ENCODE data around the gene LTO1. TPM values are rescaled to one million over a fixed set of nuclear protein-coding genes. Genes with fewer than 3 reads are reported as not detected.

The LTO1 gene
- total RNA-seq, 6 experiments from 2014 or later: 23.2 to 28.5 (median 25.6) TPM

DNA sequence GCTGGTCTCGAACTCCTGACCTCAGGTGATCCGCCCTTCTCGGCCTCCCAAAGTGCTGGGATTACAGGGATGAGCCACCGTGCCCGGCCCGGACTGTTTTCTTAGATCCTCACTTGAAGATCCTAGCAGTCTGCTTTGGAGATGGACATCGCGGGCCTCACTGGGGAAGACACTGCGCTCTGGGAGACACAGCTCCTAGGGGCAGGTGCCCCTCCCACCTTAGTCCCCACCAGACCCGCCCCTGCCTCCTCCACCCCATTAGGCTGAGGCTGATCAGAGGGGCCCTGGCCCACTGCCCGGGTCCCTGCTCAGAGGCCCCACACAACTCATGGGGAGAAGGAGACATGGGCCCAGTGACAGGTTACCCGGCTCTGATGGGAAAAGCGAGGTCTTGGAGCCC, 11.3 kb upstream of the LTO1 start:
- DNase-seq: no peak
- peaks cover 4% of the 10 kb centered on the region for H3K27me3 Mint-ChIP-seq (ENCODE audit: insufficient read depth)
- H3K4me1 Mint-ChIP-seq (ENCODE audit: low read depth): peaks cover 18% of the 10 kb centered on the region
- no peak overlapping the region for H3K27ac Mint-ChIP-seq
- no peaks in the 10 kb centered on the region for H3K36me3 Mint-ChIP-seq (ENCODE audit: low read depth)
- TF ChIP-seq, protein P1, sequence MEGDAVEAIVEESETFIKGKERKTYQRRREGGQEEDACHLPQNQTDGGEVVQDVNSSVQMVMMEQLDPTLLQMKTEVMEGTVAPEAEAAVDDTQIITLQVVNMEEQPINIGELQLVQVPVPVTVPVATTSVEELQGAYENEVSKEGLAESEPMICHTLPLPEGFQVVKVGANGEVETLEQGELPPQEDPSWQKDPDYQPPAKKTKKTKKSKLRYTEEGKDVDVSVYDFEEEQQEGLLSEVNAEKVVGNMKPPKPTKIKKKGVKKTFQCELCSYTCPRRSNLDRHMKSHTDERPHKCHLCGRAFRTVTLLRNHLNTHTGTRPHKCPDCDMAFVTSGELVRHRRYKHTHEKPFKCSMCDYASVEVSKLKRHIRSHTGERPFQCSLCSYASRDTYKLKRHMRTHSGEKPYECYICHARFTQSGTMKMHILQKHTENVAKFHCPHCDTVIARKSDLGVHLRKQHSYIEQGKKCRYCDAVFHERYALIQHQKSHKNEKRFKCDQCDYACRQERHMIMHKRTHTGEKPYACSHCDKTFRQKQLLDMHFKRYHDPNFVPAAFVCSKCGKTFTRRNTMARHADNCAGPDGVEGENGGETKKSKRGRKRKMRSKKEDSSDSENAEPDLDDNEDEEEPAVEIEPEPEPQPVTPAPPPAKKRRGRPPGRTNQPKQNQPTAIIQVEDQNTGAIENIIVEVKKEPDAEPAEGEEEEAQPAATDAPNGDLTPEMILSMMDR (IDR thresholded peaks at IDR 0.05): no peak
- no peaks in the 10 kb centered on the region for H3K9me3 Mint-ChIP-seq
- no peak overlapping the region for H3K4me3 Mint-ChIP-seq

DNA sequence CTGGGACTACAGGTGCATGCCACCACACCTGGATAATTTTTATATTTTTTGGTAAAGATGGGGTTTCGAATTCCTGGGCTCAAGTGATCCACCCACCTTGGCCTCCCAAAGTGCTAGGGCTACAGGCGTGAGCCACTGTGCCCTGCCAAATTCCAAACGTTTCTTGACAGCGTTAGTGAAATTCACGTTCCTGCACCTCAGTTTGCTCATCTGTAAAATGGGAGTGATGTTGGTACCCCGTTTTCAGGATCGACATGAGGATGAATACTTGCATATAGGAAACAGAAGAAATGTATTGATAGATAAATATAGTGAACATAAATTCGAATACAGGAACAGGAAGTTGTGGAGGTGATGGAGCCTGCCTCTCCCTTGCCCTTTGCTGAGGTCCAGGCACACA, 10.2 kb upstream of the LTO1 start:
- no peak overlapping the region for H3K4me3 Mint-ChIP-seq
- no peak overlapping the region for H3K27ac Mint-ChIP-seq

DNA sequence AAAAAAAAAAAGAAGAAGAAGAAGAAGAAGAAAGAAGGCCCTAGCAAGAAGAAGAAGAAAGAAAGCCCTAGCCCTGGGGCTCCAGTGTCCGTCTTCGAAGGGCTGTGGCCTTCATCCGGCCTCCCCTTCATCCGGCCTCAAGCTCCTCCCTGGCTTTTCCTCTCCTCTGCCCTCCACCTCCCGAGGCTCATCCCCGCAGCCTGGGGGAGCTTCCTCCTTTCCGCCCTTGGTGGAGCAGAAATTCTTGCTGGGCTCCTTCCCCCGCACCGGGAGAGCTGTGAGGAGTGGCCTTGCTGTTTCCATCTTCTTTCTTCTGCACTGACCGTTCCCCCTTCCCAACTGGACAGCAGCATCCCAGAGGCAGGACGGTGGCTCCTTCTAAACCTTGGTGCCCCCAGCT, 9.5 kb upstream of the LTO1 start:
- no peaks in the 10 kb centered on the region for H3K36me3 Mint-ChIP-seq (ENCODE audit: low read depth)
- no peak overlapping the region for H3K4me3 Mint-ChIP-seq
- no peak for DNase-seq
- H3K27ac Mint-ChIP-seq: no peak overlapping the region
- H3K4me1 Mint-ChIP-seq (ENCODE audit: low read depth): peaks cover 18% of the 10 kb centered on the region
- peaks cover 4% of the 10 kb centered on the region for H3K27me3 Mint-ChIP-seq (ENCODE audit: insufficient read depth)
- H3K9me3 Mint-ChIP-seq: no peaks in the 10 kb centered on the region
- TF ChIP-seq, protein P1 (IDR thresholded peaks at IDR 0.05): no peak

More for the DNA sequence above, 10.2 kb upstream of the LTO1 start:
- DNase-seq: no peak
- Mint-ChIP-seq H3K4me1 (ENCODE audit: low read depth) (peaks cover 18% of the 10 kb centered on the region), H3K27me3 (ENCODE audit: insufficient read depth) (peaks cover 4% of the 10 kb centered on the region), H3K9me3 (no peaks in the 10 kb centered on the region), H3K36me3 (ENCODE audit: low read depth) (no peaks in the 10 kb centered on the region)
- TF ChIP-seq, protein P1 (IDR thresholded peaks at IDR 0.05): no peak

DNA sequence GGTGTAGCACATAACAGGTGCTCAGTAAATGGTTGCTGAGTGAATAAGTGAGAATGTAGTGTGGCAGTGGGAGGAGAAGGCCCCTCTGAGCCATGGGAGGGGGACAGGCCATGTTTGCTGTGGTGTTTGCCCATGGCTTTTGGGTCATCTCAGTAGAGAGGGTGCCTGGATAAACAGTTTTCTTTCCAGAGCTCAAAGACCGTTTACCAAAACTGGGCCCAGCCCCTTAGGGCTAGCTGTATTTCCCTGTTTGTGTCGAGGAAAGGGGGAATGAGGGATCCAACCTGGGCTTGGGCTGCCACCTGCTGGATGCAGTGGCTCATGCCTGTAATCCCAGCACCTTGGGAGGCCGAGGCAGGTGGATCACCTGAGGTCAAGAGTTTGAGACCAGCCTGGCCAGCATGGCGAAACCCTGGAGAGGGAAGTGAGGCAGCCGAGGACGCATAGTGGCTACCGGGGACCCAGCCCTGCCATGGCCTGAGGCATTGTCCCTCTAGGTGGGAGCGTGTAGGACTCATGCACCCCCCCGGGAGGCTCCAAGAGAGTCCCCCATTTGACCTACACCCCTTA, 8.7 kb upstream of the LTO1 start:
- no peak overlapping the region for H3K27ac Mint-ChIP-seq
- no peaks in the 10 kb centered on the region for H3K36me3 Mint-ChIP-seq (ENCODE audit: low read depth)
- H3K4me3 Mint-ChIP-seq: no peak overlapping the region
- H3K27me3 Mint-ChIP-seq (ENCODE audit: insufficient read depth): peaks cover 4% of the 10 kb centered on the region
- TF ChIP-seq, protein P1 (IDR thresholded peaks at IDR 0.05): peak; percentile 78
- H3K4me1 Mint-ChIP-seq (ENCODE audit: low read depth): peaks cover 18% of the 10 kb centered on the region
- DNase-seq: no peak
- no peaks in the 10 kb centered on the region for H3K9me3 Mint-ChIP-seq

DNA sequence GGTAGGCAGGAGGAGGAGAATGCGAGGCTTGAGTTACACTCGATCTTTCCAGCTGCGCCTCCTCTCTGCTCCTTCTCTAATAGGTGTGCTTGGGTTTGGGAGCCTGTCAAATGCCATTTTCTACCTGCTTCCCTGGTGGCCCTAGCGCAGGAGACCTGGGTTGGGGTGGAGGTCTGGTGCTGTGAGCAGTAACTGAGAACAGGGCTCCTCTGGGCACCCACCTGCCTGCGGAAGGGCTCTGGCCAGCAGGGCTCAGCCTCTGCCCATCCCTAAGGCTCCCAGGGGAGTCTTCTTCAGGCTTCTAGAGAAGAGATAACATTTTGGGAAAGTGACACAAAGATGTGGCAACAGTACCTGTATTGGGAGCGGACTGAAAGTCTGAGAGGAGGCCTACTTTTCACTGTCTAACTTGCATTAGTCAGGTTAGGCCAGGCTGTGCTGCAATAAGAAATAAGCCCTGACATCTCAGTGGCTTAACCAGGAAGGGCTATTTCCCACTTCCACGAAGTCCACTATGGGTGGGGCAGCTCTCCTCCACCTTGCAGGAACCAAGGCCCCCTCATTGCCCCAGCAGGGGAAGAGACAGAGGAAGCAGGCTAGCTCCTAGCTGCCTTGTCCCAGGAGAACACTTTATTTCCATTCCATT, 7.7 kb upstream of the LTO1 start:
- TF ChIP-seq, protein P1 (IDR thresholded peaks at IDR 0.05): no peak
- peaks cover 18% of the 10 kb centered on the region for H3K4me1 Mint-ChIP-seq (ENCODE audit: low read depth)
- no peak overlapping the region for H3K4me3 Mint-ChIP-seq
- H3K9me3 Mint-ChIP-seq: no peaks in the 10 kb centered on the region
- peaks cover 4% of the 10 kb centered on the region for H3K27me3 Mint-ChIP-seq (ENCODE audit: insufficient read depth)
- H3K36me3 Mint-ChIP-seq (ENCODE audit: low read depth): no peaks in the 10 kb centered on the region
- no peak overlapping the region for H3K27ac Mint-ChIP-seq
- no peak for DNase-seq
